Ishikawa (cell line): ENCODE measurements around the gene TPRG1.

Experiments
- CEBPB ChIP-seq: IDR thresholded peaks from 2 replicates; pipeline ENCODE4 v1.6.1; 2012
- CREB1 ChIP-seq: IDR thresholded peaks from 2 replicates; pipeline ENCODE4 v1.6.1; 2012; ENCODE audit warnings: low read depth
- EGR1 ChIP-seq: IDR thresholded peaks from 2 replicates; pipeline ENCODE4 v1.6.1; 2012
- EP300 ChIP-seq: IDR thresholded peaks from 2 replicates; pipeline ENCODE4 v1.6.1; 2012; ENCODE audit warnings: borderline replicate concordance
- FOXM1 ChIP-seq: IDR thresholded peaks from 2 replicates; pipeline ENCODE4 v1.6.1; 2012; ENCODE audit warnings: low read depth, borderline replicate concordance
- NFIC ChIP-seq: IDR thresholded peaks from 2 replicates; pipeline ENCODE4 v1.6.1; 2012
- RAD21 ChIP-seq: IDR thresholded peaks from 2 replicates; pipeline ENCODE4 v1.6.1; 2012; ENCODE audit warnings: low read depth
- TAF1 ChIP-seq: IDR thresholded peaks from 2 replicates; pipeline ENCODE4 v1.6.1; 2012; ENCODE audit warnings: low read depth, mild to moderate bottlenecking
- TCF12 ChIP-seq: IDR thresholded peaks from 2 replicates; pipeline ENCODE4 v1.6.1; 2012; ENCODE audit warnings: low read depth
- TEAD4 ChIP-seq: IDR thresholded peaks from 2 replicates; pipeline ENCODE4 v1.6.1; 2012
- YY1 ChIP-seq: IDR thresholded peaks from 2 replicates; pipeline ENCODE4 v1.6.1; 2012; ENCODE audit warnings: low read depth
- ZBTB7A ChIP-seq: IDR thresholded peaks from 2 replicates; pipeline ENCODE4 v1.6.1; 2012; ENCODE audit warnings: low read depth
- TF ChIP-seq, protein P1 (sequence below): IDR thresholded peaks from 2 replicates; pipeline ENCODE4 v1.6.1; 2012
- TF ChIP-seq, protein P2 (sequence below): IDR thresholded peaks from 2 replicates; pipeline ENCODE4 v1.6.1; 2012
- TF ChIP-seq, protein P3 (sequence below): IDR thresholded peaks from 2 replicates; pipeline ENCODE4 v1.6.1; 2012; ENCODE audit warnings: low read depth, mild to moderate bottlenecking

Gene TPRG1

DNA sequence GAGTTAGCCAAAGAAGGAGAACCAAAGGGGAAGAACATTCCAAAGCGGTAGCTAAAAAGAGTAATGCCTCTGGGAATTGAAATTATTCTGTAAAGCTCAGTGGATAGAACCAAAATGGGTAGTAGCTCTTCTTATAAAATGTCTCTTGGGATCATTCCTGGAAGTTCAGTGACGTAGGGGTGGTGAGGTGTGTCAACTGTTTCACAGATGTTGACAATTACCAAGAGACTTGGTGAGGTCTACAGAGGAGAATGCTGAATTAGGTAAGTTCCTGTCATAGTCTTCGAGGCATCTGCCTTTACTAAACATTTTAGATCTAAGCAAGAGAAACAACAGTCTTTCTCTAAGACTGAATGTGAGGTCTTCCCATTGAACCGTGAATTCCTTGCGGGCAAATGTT lies 67.8 kb downstream of the TPRG1 start:
- TF ChIP-seq FOXM1 (no peak), NFIC (no peak), EGR1 (no peak), EP300 (no peak)

DNA sequence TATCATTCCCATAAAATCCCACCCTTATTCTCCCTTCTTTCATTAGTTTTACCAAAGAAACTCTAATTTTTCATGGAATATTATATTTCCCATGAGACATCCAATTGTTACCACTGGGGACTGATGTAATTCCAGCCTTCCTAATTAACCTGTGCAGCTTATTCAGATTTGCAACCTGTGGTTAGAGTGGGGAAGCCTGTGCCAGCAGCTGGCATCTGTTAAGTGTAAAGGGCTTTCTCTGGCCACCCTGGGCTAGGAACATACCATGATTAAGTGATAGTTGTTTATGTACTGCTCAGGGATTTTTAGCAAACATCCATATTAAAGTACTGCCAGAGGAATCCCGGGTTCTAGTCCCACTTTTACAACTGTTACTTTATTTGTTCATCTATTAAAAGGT lies 78.2 kb downstream of the TPRG1 start:
- no peak for TF ChIP-seq EP300
- TF ChIP-seq, protein P1, sequence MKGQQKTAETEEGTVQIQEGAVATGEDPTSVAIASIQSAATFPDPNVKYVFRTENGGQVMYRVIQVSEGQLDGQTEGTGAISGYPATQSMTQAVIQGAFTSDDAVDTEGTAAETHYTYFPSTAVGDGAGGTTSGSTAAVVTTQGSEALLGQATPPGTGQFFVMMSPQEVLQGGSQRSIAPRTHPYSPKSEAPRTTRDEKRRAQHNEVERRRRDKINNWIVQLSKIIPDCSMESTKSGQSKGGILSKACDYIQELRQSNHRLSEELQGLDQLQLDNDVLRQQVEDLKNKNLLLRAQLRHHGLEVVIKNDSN = no peak
- no peak for TF ChIP-seq CREB1
- no peak for TF ChIP-seq YY1
- TF ChIP-seq NFIC = no peak
- no peak for TF ChIP-seq TAF1
- TF ChIP-seq ZBTB7A = no peak
- no peak for TF ChIP-seq FOXM1
- no peak for TF ChIP-seq EGR1
- TF ChIP-seq TCF12 = no peak
- TF ChIP-seq, protein P2, sequence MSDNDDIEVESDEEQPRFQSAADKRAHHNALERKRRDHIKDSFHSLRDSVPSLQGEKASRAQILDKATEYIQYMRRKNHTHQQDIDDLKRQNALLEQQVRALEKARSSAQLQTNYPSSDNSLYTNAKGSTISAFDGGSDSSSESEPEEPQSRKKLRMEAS = no peak
- TF ChIP-seq, protein P3, sequence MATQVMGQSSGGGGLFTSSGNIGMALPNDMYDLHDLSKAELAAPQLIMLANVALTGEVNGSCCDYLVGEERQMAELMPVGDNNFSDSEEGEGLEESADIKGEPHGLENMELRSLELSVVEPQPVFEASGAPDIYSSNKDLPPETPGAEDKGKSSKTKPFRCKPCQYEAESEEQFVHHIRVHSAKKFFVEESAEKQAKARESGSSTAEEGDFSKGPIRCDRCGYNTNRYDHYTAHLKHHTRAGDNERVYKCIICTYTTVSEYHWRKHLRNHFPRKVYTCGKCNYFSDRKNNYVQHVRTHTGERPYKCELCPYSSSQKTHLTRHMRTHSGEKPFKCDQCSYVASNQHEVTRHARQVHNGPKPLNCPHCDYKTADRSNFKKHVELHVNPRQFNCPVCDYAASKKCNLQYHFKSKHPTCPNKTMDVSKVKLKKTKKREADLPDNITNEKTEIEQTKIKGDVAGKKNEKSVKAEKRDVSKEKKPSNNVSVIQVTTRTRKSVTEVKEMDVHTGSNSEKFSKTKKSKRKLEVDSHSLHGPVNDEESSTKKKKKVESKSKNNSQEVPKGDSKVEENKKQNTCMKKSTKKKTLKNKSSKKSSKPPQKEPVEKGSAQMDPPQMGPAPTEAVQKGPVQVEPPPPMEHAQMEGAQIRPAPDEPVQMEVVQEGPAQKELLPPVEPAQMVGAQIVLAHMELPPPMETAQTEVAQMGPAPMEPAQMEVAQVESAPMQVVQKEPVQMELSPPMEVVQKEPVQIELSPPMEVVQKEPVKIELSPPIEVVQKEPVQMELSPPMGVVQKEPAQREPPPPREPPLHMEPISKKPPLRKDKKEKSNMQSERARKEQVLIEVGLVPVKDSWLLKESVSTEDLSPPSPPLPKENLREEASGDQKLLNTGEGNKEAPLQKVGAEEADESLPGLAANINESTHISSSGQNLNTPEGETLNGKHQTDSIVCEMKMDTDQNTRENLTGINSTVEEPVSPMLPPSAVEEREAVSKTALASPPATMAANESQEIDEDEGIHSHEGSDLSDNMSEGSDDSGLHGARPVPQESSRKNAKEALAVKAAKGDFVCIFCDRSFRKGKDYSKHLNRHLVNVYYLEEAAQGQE = no peak
- TF ChIP-seq TEAD4 = no peak
- TF ChIP-seq CEBPB = no peak
- no peak for TF ChIP-seq RAD21

DNA sequence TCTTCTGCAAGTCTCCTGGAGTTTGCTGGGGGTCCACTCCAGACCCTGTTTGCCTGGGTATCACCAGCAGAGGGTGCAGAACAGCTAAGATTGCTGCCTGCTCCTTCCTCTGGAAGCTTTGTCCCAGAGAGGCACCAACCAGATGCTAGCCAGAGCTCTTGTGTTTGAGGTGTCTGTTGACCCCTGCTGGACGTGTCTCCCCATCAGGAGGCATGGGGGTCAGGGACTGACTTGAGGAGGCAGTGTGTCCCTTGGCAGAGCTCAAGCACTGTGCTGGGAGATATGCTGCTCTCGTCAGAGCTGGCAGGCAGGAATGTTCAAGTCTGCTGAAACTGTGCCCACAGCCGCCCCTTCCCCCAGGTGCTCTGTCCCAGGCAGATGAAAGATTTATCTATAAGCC lies 86.5 kb downstream of the TPRG1 start:
- no peak for TF ChIP-seq EP300
- no peak for TF ChIP-seq CREB1
- TF ChIP-seq ZBTB7A = no peak
- TF ChIP-seq RAD21 = peak; percentile 11; the same call in 1 of the 2 replicates
- TF ChIP-seq EGR1 = no peak
- TF ChIP-seq, protein P2 = no peak
- no peak for TF ChIP-seq TCF12

DNA sequence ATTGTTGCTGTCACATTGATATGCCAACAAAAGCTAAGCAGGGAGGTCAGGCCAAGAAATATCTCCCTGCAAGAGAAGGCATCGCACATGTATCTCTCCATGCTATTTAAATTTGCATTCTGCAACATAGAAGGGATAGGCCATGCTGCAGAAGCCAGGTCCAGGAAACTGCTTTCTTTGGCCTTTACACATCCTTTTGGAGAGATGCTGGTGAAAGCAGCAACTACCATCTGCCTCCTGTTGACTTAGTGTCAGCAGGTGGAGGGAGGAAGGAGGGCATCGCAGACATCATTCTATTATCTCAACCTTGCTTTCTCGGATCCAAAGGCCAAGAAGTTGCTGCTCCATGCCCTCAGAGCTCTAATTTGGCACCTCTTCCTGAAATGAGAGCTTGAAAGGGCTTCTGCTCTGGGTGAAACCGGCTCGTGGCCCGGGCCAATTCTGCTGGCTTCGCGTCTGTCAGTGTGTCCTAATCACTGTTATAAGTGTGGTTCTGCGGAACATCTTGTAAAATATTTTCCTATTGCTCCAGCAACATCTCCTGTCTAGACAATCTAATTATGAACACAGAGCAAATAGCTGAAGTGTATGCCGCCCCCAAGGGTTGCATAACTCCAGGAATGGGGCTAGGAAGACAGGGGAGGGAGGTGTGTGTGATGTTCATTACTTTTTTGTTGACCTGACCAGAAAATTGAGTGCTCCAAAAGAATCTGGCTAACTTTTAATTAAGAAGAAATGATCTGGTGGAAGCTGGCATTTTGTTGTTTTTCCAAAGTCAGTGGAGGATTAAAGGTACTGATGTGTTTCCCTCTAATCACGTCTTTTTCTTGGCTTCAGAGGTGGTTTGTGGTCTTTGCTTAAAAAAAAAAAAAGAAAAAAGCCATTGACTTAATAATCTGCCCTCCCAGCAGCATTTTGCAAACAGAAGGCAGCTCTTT lies 89.1 kb downstream of the TPRG1 start:
- TF ChIP-seq, protein P3 = no peak
- TF ChIP-seq RAD21 = no peak
- TF ChIP-seq ZBTB7A = no peak
- no peak for TF ChIP-seq TEAD4

DNA sequence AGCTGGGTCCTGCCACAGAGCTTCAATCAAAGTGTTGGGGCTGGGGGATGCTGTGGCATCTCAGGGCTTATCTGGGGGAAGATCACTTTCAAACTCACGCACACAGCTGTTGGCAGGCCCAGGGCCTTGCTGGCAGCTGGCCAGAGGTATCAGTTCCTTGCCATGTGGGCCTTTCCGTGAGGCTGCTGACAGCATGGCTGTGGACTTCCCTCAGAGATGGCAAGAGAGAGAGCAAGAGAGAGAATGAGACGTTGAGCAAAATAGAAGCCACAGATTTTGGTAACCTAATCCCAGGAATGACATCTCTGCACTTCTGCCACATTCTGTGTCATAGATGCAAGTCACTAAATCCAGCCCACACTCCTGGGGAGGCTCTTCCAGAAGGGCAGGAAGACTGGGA lies 91.0 kb downstream of the TPRG1 start:
- TF ChIP-seq NFIC (peak; percentile 47), FOXM1 (no peak)

DNA sequence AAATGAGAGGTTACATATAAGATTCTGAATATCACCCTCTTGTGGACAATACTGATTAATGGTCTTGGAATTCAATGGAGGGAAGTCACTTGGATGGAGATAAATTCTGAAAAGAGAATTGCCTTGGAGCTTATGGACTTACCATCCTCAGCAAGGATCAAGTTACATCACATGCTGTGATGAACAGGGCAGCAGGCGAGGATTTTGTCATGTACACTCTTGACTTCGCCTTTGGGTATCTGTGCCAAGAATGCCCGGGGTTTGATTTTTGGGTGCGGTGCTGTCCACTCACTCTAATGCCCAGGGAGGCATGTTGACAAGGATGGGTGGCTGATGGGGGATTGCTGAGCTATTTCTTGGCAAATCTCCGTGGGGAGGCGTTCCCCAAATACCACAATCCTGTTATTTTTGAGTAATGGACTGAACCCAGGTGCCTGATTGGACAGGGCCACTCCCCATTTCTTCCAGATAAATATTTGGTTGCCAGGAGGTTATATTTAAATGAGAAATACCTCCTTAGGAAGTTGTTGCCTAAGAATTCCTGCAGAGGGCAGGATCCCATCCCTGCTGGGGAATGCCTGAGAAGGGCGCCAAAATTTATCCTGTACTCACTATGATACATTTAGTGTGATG lies 96.3 kb downstream of the TPRG1 start:
- TF ChIP-seq CEBPB (peak; percentile 54; the same call in 1 of the 2 replicates), TCF12 (peak; percentile 96), EP300 (peak; percentile 96), EGR1 (no peak), YY1 (peak; percentile 41), TAF1 (no peak), ZBTB7A (no peak), CREB1 (0 out of 2 replicates have a peak, but pooled peaks have one; percentile 8), FOXM1 (peak; percentile 92), TEAD4 (peak; percentile 82), NFIC (peak; percentile 98), RAD21 (peak; percentile 73)
- TF ChIP-seq, protein P1 = peak; percentile 63
- TF ChIP-seq, protein P2 = peak; percentile 83
- TF ChIP-seq, protein P3 = peak; percentile 41; the same call in 1 of the 2 replicates
